Liver (tissue), 3 donors: ENCODE measurements around the gene NFIA.

Experiments
- GABPA ChIP-seq, 2 donors: IDR thresholded peaks in 1 of 2; conservative IDR thresholded peaks in 1 of 2; 2 replicates each; pipeline ENCODE4 v1.6.1; 2016; ENCODE audit warnings: antibody characterized with exemption in 2 of 2, mild to moderate bottlenecking in 1 of 2, moderate library complexity in 1 of 2
- HNF4A ChIP-seq, 2 donors: conservative IDR thresholded peaks; 2 replicates each; pipeline ENCODE4 v1.6.1; 2016; ENCODE audit warnings: antibody characterized with exemption in 2 of 2, mild to moderate bottlenecking in 2 of 2
- JUND ChIP-seq, 2 donors: IDR thresholded peaks; 2 replicates each; pipeline ENCODE4 v1.6.1; 2016; ENCODE audit warnings: antibody characterized with exemption in 2 of 2
- NR2F2 ChIP-seq: IDR thresholded peaks from 2 replicates; pipeline ENCODE4 v1.6.1; 2016; ENCODE audit warnings: antibody characterized with exemption
- RAD21 ChIP-seq, 2 donors: IDR thresholded peaks; 2 replicates each; pipeline ENCODE4 v1.6.1; 2016; ENCODE audit warnings: antibody characterized with exemption in 2 of 2, mild to moderate bottlenecking in 2 of 2
- REST ChIP-seq: IDR thresholded peaks from 2 replicates; pipeline ENCODE4 v1.6.1; 2016; ENCODE audit warnings: antibody characterized with exemption, mild to moderate bottlenecking
- SP1 ChIP-seq: IDR thresholded peaks from 2 replicates; pipeline ENCODE4 v1.6.1; 2018; ENCODE audit warnings: antibody characterized with exemption, mild to moderate bottlenecking
- TAF1 ChIP-seq: conservative IDR thresholded peaks from 2 replicates; pipeline ENCODE4 v1.6.1; 2016; ENCODE audit warnings: antibody characterized with exemption, mild to moderate bottlenecking
- YY1 ChIP-seq: IDR thresholded peaks from 2 replicates; pipeline ENCODE4 v1.6.1; 2016; ENCODE audit warnings: antibody characterized with exemption, mild to moderate bottlenecking
- TF ChIP-seq, protein P1 (sequence below): fragments of 150-350 bp; IDR thresholded peaks from 2 replicates; pipeline ENCODE4 v1.5.1; 2017; ENCODE audit warnings: improper control_type of control experiment, low read depth, low read length; ENCODE audit not compliant: missing input control
- TF ChIP-seq, protein P2 (sequence below): IDR thresholded peaks from 2 replicates; pipeline ENCODE4 v1.6.1; 2016; ENCODE audit warnings: antibody characterized with exemption
- donor health status: healthy.
- donor health status: healthy.

GRCh38 chr1:61167309-61167708 is 84.9 kb downstream of the NFIA start:
- TF ChIP-seq, protein P1, sequence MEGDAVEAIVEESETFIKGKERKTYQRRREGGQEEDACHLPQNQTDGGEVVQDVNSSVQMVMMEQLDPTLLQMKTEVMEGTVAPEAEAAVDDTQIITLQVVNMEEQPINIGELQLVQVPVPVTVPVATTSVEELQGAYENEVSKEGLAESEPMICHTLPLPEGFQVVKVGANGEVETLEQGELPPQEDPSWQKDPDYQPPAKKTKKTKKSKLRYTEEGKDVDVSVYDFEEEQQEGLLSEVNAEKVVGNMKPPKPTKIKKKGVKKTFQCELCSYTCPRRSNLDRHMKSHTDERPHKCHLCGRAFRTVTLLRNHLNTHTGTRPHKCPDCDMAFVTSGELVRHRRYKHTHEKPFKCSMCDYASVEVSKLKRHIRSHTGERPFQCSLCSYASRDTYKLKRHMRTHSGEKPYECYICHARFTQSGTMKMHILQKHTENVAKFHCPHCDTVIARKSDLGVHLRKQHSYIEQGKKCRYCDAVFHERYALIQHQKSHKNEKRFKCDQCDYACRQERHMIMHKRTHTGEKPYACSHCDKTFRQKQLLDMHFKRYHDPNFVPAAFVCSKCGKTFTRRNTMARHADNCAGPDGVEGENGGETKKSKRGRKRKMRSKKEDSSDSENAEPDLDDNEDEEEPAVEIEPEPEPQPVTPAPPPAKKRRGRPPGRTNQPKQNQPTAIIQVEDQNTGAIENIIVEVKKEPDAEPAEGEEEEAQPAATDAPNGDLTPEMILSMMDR, result no peak
- no peak for TF ChIP-seq SP1
- TF ChIP-seq GABPA (IDR thresholded peaks at IDR 0.05 in 1 of 2, conservative IDR thresholded peaks at IDR 0.05 in 1 of 2), result no peak
- TF ChIP-seq JUND (IDR thresholded peaks at IDR 0.05), result no peak
- no peak for TF ChIP-seq YY1
- no peak for TF ChIP-seq HNF4A (conservative IDR thresholded peaks at IDR 0.05)
- TF ChIP-seq REST, result no peak
- no peak for TF ChIP-seq TAF1
- TF ChIP-seq, protein P2, sequence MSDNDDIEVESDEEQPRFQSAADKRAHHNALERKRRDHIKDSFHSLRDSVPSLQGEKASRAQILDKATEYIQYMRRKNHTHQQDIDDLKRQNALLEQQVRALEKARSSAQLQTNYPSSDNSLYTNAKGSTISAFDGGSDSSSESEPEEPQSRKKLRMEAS, result no peak
- no peak for TF ChIP-seq NR2F2
- no peak for TF ChIP-seq RAD21 (IDR thresholded peaks at IDR 0.05)
